DND-41 (cell line): ENCODE data around the gene NEDD4L.

Experiments
- ATAC-seq: fragments of 200-7000 bp; cut with Tn5 transposase; 3 replicates; pipeline ENCODE4 v1.9.1; 2021; ENCODE audit warnings: low read depth; ENCODE audit not compliant: insufficient read depth
- DNase-seq: peaks from one replicate; pipeline ENCODE4 v3.0.0-alpha.2; 2020
- H2AFZ ChIP-seq: 2 replicates; pipeline ENCODE4 v1.6.0; 2012; ENCODE audit warnings: low read depth, low read length
- H3K27ac ChIP-seq: 2 replicates; pipeline ENCODE4 v1.5.1; 2012; ENCODE audit warnings: low read length, inconsistent platforms
- H3K27me3 ChIP-seq: fragments of 200-600 bp; sonication (generic); 2 replicates; pipeline ENCODE4 v1.6.0; 2012; ENCODE audit warnings: low read length, mild to moderate bottlenecking, inconsistent platforms; ENCODE audit not compliant: insufficient read depth, poor library complexity
- H3K36me3 ChIP-seq: 2 replicates; pipeline ENCODE4 v1.5.1; 2012; ENCODE audit warnings: low read length, inconsistent platforms; ENCODE audit not compliant: insufficient read depth
- H3K4me1 ChIP-seq: 2 replicates; pipeline ENCODE4 v1.5.1; 2012; ENCODE audit warnings: mild to moderate bottlenecking, low read length; ENCODE audit not compliant: insufficient read depth
- H3K4me2 ChIP-seq: 2 replicates; pipeline ENCODE4 v1.6.0; 2012; ENCODE audit warnings: mild to moderate bottlenecking, moderate library complexity, low read length, inconsistent platforms; ENCODE audit not compliant: insufficient read depth
- H3K4me3 ChIP-seq, 2 experiments: fragments of 200-600 bp in 1 of 2; shearing (Covaris generic) in 1 of 2; 2 replicates each; pipeline ENCODE4 v1.5.1; 2012 to 2016; ENCODE audit warnings: inconsistent platforms in 2 of 2, low read length in 2 of 2, mild to moderate bottlenecking in 2 of 2, low read depth in 1 of 2, moderate library complexity in 1 of 2
- H3K79me2 ChIP-seq: 2 replicates; pipeline ENCODE4 v1.6.0; 2012; ENCODE audit warnings: low read length, inconsistent platforms; ENCODE audit not compliant: insufficient read depth
- H3K9ac ChIP-seq: 2 replicates; pipeline ENCODE4 v1.6.0; 2012; ENCODE audit warnings: low read depth, mild to moderate bottlenecking, inconsistent platforms, low read length, moderate library complexity
- H3K9me3 ChIP-seq: 2 replicates; pipeline ENCODE4 v1.5.1; 2012; ENCODE audit warnings: low read length, moderate library complexity, mild to moderate bottlenecking, inconsistent platforms; ENCODE audit not compliant: insufficient read depth, severe bottlenecking
- H4K20me1 ChIP-seq: 2 replicates; pipeline ENCODE4 v1.6.0; 2012; ENCODE audit warnings: low read length; ENCODE audit not compliant: insufficient read depth
- EZH2 ChIP-seq: IDR thresholded peaks from 3 replicates; pipeline ENCODE4 v1.6.1; 2012; ENCODE audit warnings: borderline replicate concordance, low read depth, mild to moderate bottlenecking, moderate library complexity, low read length, inconsistent platforms; ENCODE audit not compliant: severe bottlenecking
- TF ChIP-seq, protein P1 (sequence below): IDR thresholded peaks from 2 replicates; pipeline ENCODE4 v1.5.1; 2012; ENCODE audit warnings: borderline replicate concordance, low read length, moderate library complexity, mild to moderate bottlenecking; ENCODE audit not compliant: poor library complexity, severe bottlenecking; ENCODE audit errors: extremely low read depth

Gene NEDD4L

DNA sequence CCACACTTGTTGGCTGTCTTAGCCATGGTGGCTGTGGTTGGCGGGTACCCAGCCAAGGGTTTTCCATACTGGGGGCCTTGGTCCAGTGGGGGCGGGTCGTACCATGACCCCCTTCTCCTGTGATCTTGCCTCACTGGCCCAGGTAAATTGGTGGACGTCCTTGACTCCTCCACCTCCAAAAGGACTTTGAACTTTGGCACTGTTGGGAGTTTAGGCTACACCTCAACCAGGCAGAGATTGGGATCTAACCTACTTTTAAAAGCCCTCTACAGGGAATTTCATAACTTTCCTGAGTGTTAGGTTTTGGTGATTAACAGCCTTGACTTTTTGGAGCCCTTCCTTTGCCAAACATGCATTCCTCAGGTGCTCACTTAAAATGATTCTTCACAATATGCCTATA lies 106.7 kb downstream of the NEDD4L start:
- H4K20me1 ChIP-seq, result peaks cover 4% of the 10 kb centered on the region; the same call in 1 of the 2 replicates
- H3K36me3 ChIP-seq, result no peaks in the 10 kb centered on the region
- no peak overlapping the region for H3K27ac ChIP-seq
- H3K27me3 ChIP-seq, result no peaks in the 10 kb centered on the region
- H3K9ac ChIP-seq, result no peak overlapping the region
- no peak overlapping the region for H3K4me2 ChIP-seq
- no peaks in the 10 kb centered on the region for H3K9me3 ChIP-seq
- no peaks in the 10 kb centered on the region for H3K4me1 ChIP-seq
- no peak overlapping the region for H3K4me3 ChIP-seq
- H2AFZ ChIP-seq, result no peak overlapping the region
- H3K79me2 ChIP-seq, result no peaks in the 10 kb centered on the region
- no peak for DNase-seq
- TF ChIP-seq EZH2, result no peak
- TF ChIP-seq, protein P1, sequence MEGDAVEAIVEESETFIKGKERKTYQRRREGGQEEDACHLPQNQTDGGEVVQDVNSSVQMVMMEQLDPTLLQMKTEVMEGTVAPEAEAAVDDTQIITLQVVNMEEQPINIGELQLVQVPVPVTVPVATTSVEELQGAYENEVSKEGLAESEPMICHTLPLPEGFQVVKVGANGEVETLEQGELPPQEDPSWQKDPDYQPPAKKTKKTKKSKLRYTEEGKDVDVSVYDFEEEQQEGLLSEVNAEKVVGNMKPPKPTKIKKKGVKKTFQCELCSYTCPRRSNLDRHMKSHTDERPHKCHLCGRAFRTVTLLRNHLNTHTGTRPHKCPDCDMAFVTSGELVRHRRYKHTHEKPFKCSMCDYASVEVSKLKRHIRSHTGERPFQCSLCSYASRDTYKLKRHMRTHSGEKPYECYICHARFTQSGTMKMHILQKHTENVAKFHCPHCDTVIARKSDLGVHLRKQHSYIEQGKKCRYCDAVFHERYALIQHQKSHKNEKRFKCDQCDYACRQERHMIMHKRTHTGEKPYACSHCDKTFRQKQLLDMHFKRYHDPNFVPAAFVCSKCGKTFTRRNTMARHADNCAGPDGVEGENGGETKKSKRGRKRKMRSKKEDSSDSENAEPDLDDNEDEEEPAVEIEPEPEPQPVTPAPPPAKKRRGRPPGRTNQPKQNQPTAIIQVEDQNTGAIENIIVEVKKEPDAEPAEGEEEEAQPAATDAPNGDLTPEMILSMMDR, result no peak
- no peak for ATAC-seq

DNA sequence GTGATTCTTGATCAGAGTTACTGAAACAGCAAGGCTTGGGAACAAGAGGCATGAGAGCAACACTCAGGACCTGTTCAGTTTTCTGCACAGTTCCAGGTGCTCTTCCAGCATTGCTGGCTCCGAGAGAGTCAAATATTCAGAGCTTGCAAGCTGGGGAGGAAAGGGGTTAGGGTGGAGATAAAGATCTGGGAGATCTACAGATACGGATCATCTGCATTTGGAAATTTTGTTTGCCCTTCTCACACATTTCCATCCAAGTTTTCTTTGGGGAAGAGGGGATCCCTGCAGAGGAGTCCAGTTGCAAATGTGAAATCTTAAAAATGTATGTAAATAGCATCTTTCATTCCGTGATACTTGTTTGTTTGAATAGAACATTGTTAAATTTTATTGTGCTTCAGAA lies 108.2 kb downstream of the NEDD4L start:
- no peaks in the 10 kb centered on the region for H3K4me1 ChIP-seq

DNA sequence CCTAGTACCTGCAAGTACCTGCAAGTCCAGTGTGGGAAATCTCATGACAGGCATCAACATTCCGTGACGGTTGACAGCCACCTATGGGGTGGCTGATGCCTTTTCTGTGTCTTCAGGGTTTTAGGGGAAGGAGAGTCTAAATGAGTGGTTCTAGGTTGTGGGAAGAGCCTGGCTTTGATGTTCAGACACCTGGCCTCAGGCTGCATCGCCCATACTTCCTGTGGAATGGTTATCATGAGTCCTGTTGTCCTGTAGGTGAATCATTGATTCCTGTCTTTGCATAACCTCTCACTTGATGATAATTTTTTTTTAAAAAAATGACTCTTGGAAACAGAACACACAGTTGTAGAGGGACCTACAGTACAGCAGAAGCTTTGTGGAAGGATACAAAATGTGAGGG lies 108.9 kb downstream of the NEDD4L start:
- TF ChIP-seq EZH2, result no peak
- TF ChIP-seq, protein P1, result no peak
- Histone ChIP-seq H3K4me1 (no peaks in the 10 kb centered on the region), H3K36me3 (no peaks in the 10 kb centered on the region), H3K27ac (no peak overlapping the region), H3K4me3 (no peak overlapping the region), H3K9me3 (no peaks in the 10 kb centered on the region), H4K20me1 (peaks cover 6% of the 10 kb centered on the region; the same call in 1 of the 2 replicates), H3K9ac (no peak overlapping the region), H3K27me3 (peaks cover under 1% of the 10 kb centered on the region), H2AFZ (no peak overlapping the region), H3K4me2 (no peak overlapping the region), H3K79me2 (no peaks in the 10 kb centered on the region)
- no peak for DNase-seq
- ATAC-seq, result no peak

More for the DNA sequence above, 108.2 kb downstream of the NEDD4L start:
- no peak overlapping the region for H3K4me3 ChIP-seq
- no peak overlapping the region for H3K9ac ChIP-seq
- no peak for TF ChIP-seq EZH2
- TF ChIP-seq, protein P1, result no peak
- no peak overlapping the region for H2AFZ ChIP-seq
- H3K79me2 ChIP-seq, result no peaks in the 10 kb centered on the region
- H3K27ac ChIP-seq, result no peak overlapping the region
- H4K20me1 ChIP-seq, result peaks cover 6% of the 10 kb centered on the region; the same call in 1 of the 2 replicates
- no peaks in the 10 kb centered on the region for H3K27me3 ChIP-seq
- H3K4me2 ChIP-seq, result no peak overlapping the region
- ATAC-seq (no peak), DNase-seq (no peak)
- no peaks in the 10 kb centered on the region for H3K36me3 ChIP-seq
- no peaks in the 10 kb centered on the region for H3K9me3 ChIP-seq

DNA sequence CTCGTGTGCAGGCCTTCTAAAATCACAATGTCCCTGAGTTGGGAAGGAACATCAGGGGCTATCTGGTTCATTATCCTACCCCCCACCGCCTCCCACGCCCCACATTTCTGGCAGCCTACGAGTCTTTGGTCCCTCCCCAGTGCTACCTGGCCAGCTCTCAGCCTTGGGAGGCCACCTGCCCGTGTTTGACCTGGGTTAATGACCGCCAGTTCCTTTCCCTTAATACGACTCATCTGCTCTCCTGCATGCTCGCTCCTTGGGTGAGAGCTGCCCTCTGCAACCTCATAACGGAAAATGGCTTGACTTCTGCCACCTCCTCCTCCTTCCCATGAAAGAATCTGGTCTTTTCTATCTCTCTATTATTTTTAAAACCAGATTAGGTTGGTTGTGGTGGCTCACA lies 112.5 kb downstream of the NEDD4L start:
- H3K9me3 ChIP-seq, result no peaks in the 10 kb centered on the region
- TF ChIP-seq, protein P1, result no peak
- TF ChIP-seq EZH2, result no peak
- ATAC-seq (no peak), DNase-seq (no peak)
- no peaks in the 10 kb centered on the region for H3K36me3 ChIP-seq
- H3K9ac ChIP-seq, result no peak overlapping the region
- no peak overlapping the region for H3K4me2 ChIP-seq
- H3K27ac ChIP-seq, result no peak overlapping the region
- H3K4me3 ChIP-seq, result no peak overlapping the region
- no peak overlapping the region for H2AFZ ChIP-seq
- H4K20me1 ChIP-seq, result peaks cover 6% of the 10 kb centered on the region; the same call in 1 of the 2 replicates
- H3K4me1 ChIP-seq, result no peaks in the 10 kb centered on the region
- no peaks in the 10 kb centered on the region for H3K79me2 ChIP-seq
- H3K27me3 ChIP-seq, result peaks cover 3% of the 10 kb centered on the region
